ENCODE measurements around the gene SPDEF. TPM values are rescaled to one million over a fixed set of nuclear protein-coding genes. Genes with fewer than 3 reads are reported as not detected.

The SPDEF gene
- polyA plus RNA-seq: 11.6 TPM
- long read RNA-seq, donor 1, partial matches to known transcripts: 0 of 2 reads
- long read RNA-seq, donor 1, other reads (novel, unspliced or antisense): 0 of 2 reads
- long read RNA-seq, donor 2, partial matches to known transcripts: 0 of 3 reads
- long read RNA-seq, donor 2, other reads (novel, unspliced or antisense): 0 of 3 reads
- long read RNA-seq, donor 3, transcript SPDEF-201 (6 exons, 1,895 nt): major isoform, 6 of 6 reads
- long read RNA-seq, donor 3, partial matches to known transcripts: 0 of 6 reads
- long read RNA-seq, donor 3, other reads (novel, unspliced or antisense): 0 of 6 reads
- long read RNA-seq, donor 4, partial matches to known transcripts: 0 of 1 reads
- long read RNA-seq, donor 4, other reads (novel, unspliced or antisense): 0 of 1 reads
- long read RNA-seq, donor 5, transcript SPDEF-201 (6 exons, 1,895 nt): major isoform, 5 of 5 reads
- long read RNA-seq, donor 5, partial matches to known transcripts: 0 of 5 reads
- long read RNA-seq, donor 5, other reads (novel, unspliced or antisense): 0 of 5 reads
- long read RNA-seq, donor 6, partial matches to known transcripts: 0 of 3 reads
- long read RNA-seq, donor 6, other reads (novel, unspliced or antisense): 0 of 3 reads
- long read RNA-seq, donor 7, partial matches to known transcripts: 0 of 3 reads
- long read RNA-seq, donor 7, other reads (novel, unspliced or antisense): 0 of 3 reads
- long read RNA-seq, donor 8, transcript SPDEF-201 (6 exons, 1,895 nt): major isoform, 6 of 13 reads
- long read RNA-seq, donor 8, partial matches to known transcripts: 6 of 13 reads
- long read RNA-seq, donor 8, other reads (novel, unspliced or antisense): 0 of 13 reads
- long read RNA-seq, donor 9, partial matches to known transcripts: 0 of 3 reads
- long read RNA-seq, donor 9, other reads (novel, unspliced or antisense): 0 of 3 reads
- long read RNA-seq, donor 10: 0 reads
- long read RNA-seq, donor 11, partial matches to known transcripts: 0 of 2 reads
- long read RNA-seq, donor 11, other reads (novel, unspliced or antisense): 0 of 2 reads

GRCh38 chr6:34556031-34556471, at the start of gene SPDEF:
SPDEF (minus strand) TSS chr6:34556329; CDS start chr6:34544455, 11,874 bp downstream.
- Histone ChIP-seq H3K27me3 (ENCODE audit: control insufficient read depth, insufficient read depth, low read length) (no peaks in the 10 kb centered on the region), H3K9me3 (ENCODE audit: control insufficient read depth, low read depth, low read length) (no peaks in the 10 kb centered on the region), H3K4me1 (ENCODE audit: control insufficient read depth, insufficient read depth, low read length) (peaks cover 9% of the 10 kb centered on the region), H3K27ac (ENCODE audit: low read length) (no peak within 1 kb of the TSS), H3K36me3 (ENCODE audit: control insufficient read depth, insufficient read depth, low read length) (no peaks in the 10 kb centered on the region), H3K4me3 (ENCODE audit: low read length) (peak within 1 kb of the TSS; percentile 26)
- DNase-seq: no peak
- no CpG with 5 or more reads among the region's 6 CpGs for WGBS (ENCODE audit: insufficient coverage, low lambda C conversion rate)

GRCh38 chr6:34603707-34604106, 47.6 kb upstream of the SPDEF start:
- WGBS (ENCODE audit: insufficient coverage, low lambda C conversion rate): 100% methylated on average over 1 of the region's 4 CpGs
- Histone ChIP-seq H3K4me1 (ENCODE audit: control insufficient read depth, insufficient read depth, low read length) (peaks cover 11% of the 10 kb centered on the region), H3K4me3 (ENCODE audit: low read length) (no peak overlapping the region), H3K9me3 (ENCODE audit: control insufficient read depth, low read depth, low read length) (no peaks in the 10 kb centered on the region), H3K36me3 (ENCODE audit: control insufficient read depth, insufficient read depth, low read length) (peaks cover 24% of the 10 kb centered on the region), H3K27ac (ENCODE audit: low read length) (no peak overlapping the region), H3K27me3 (ENCODE audit: control insufficient read depth, insufficient read depth, low read length) (no peaks in the 10 kb centered on the region)
- no peak for DNase-seq

GRCh38 chr6:34602318-34603111, 46.4 kb upstream of the SPDEF start:
- DNase-seq: peak; percentile 49 to 72
- Histone ChIP-seq H3K4me3 (ENCODE audit: low read length) (no peak overlapping the region), H3K4me1 (ENCODE audit: control insufficient read depth, insufficient read depth, low read length) (peaks cover 11% of the 10 kb centered on the region), H3K27me3 (ENCODE audit: control insufficient read depth, insufficient read depth, low read length) (no peaks in the 10 kb centered on the region), H3K27ac (ENCODE audit: low read length) (peak overlapping the region; percentile 50), H3K9me3 (ENCODE audit: control insufficient read depth, low read depth, low read length) (no peaks in the 10 kb centered on the region), H3K36me3 (ENCODE audit: control insufficient read depth, insufficient read depth, low read length) (peaks cover 20% of the 10 kb centered on the region)
- WGBS (ENCODE audit: insufficient coverage, low lambda C conversion rate): no CpG with 5 or more reads among the region's 10 CpGs

GRCh38 chr6:34601706-34602105, 45.6 kb upstream of the SPDEF start:
- Histone ChIP-seq H3K9me3 (ENCODE audit: control insufficient read depth, low read depth, low read length) (no peaks in the 10 kb centered on the region), H3K4me3 (ENCODE audit: low read length) (no peak overlapping the region), H3K4me1 (ENCODE audit: control insufficient read depth, insufficient read depth, low read length) (peaks cover 11% of the 10 kb centered on the region), H3K27me3 (ENCODE audit: control insufficient read depth, insufficient read depth, low read length) (no peaks in the 10 kb centered on the region), H3K36me3 (ENCODE audit: control insufficient read depth, insufficient read depth, low read length) (peaks cover 20% of the 10 kb centered on the region), H3K27ac (ENCODE audit: low read length) (no peak overlapping the region)
- 70% methylated on average over 2 of the region's 4 CpGs for WGBS (ENCODE audit: insufficient coverage, low lambda C conversion rate)
- no peak for DNase-seq

- WGBS (ENCODE audit: insufficient coverage, low lambda C conversion rate): 100% methylated on average over 1 of the region's 4 CpGs
Observed at GRCh38 chr6:34600796-34601195, 44.7 kb upstream of the SPDEF start.

GRCh38 chr6:34600101-34600500, 44.0 kb upstream of the SPDEF start:
- no peak overlapping the region for H3K27ac ChIP-seq (ENCODE audit: low read length)

More at GRCh38 chr6:34600796-34601195, 44.7 kb upstream of the SPDEF start:
- DNase-seq: no peak
- Histone ChIP-seq H3K4me1 (ENCODE audit: control insufficient read depth, insufficient read depth, low read length) (peaks cover 11% of the 10 kb centered on the region), H3K9me3 (ENCODE audit: control insufficient read depth, low read depth, low read length) (no peaks in the 10 kb centered on the region), H3K27ac (ENCODE audit: low read length) (no peak overlapping the region), H3K4me3 (ENCODE audit: low read length) (no peak overlapping the region), H3K27me3 (ENCODE audit: control insufficient read depth, insufficient read depth, low read length) (no peaks in the 10 kb centered on the region), H3K36me3 (ENCODE audit: control insufficient read depth, insufficient read depth, low read length) (peaks cover 18% of the 10 kb centered on the region)

GRCh38 chr6:34598712-34599111, 42.6 kb upstream of the SPDEF start:
- Histone ChIP-seq H3K27me3 (ENCODE audit: control insufficient read depth, insufficient read depth, low read length) (no peaks in the 10 kb centered on the region), H3K9me3 (ENCODE audit: control insufficient read depth, low read depth, low read length) (no peaks in the 10 kb centered on the region), H3K4me1 (ENCODE audit: control insufficient read depth, insufficient read depth, low read length) (peaks cover 11% of the 10 kb centered on the region), H3K4me3 (ENCODE audit: low read length) (no peak overlapping the region), H3K36me3 (ENCODE audit: control insufficient read depth, insufficient read depth, low read length) (peaks cover 7% of the 10 kb centered on the region), H3K27ac (ENCODE audit: low read length) (no peak overlapping the region)
- 80% methylated on average over 1 of the region's 3 CpGs for WGBS (ENCODE audit: insufficient coverage, low lambda C conversion rate)
- DNase-seq: no peak

More at GRCh38 chr6:34600101-34600500, 44.0 kb upstream of the SPDEF start:
- H3K27me3 ChIP-seq (ENCODE audit: control insufficient read depth, insufficient read depth, low read length): no peaks in the 10 kb centered on the region
- peaks cover 11% of the 10 kb centered on the region for H3K4me1 ChIP-seq (ENCODE audit: control insufficient read depth, insufficient read depth, low read length)
- H3K9me3 ChIP-seq (ENCODE audit: control insufficient read depth, low read depth, low read length): no peaks in the 10 kb centered on the region
- peaks cover 15% of the 10 kb centered on the region for H3K36me3 ChIP-seq (ENCODE audit: control insufficient read depth, insufficient read depth, low read length)
- no peak for DNase-seq
- H3K4me3 ChIP-seq (ENCODE audit: low read length): no peak overlapping the region
- 93% methylated on average over 3 of the region's 5 CpGs for WGBS (ENCODE audit: insufficient coverage, low lambda C conversion rate)

- WGBS (ENCODE audit: insufficient coverage, low lambda C conversion rate): 80% methylated on average over 1 of the region's 3 CpGs
- Histone ChIP-seq H3K27ac (ENCODE audit: low read length) (no peak overlapping the region), H3K27me3 (ENCODE audit: control insufficient read depth, insufficient read depth, low read length) (no peaks in the 10 kb centered on the region), H3K4me1 (ENCODE audit: control insufficient read depth, insufficient read depth, low read length) (peaks cover 5% of the 10 kb centered on the region), H3K36me3 (ENCODE audit: control insufficient read depth, insufficient read depth, low read length) (peaks cover 9% of the 10 kb centered on the region), H3K4me3 (ENCODE audit: low read length) (no peak overlapping the region), H3K9me3 (ENCODE audit: control insufficient read depth, low read depth, low read length) (no peaks in the 10 kb centered on the region)
- no peak for DNase-seq
Observed at GRCh38 chr6:34597605-34598353, 41.6 kb upstream of the SPDEF start.

GRCh38 chr6:34596798-34597197, 40.7 kb upstream of the SPDEF start:
- Histone ChIP-seq H3K27me3 (ENCODE audit: control insufficient read depth, insufficient read depth, low read length) (no peaks in the 10 kb centered on the region), H3K36me3 (ENCODE audit: control insufficient read depth, insufficient read depth, low read length) (peaks cover 12% of the 10 kb centered on the region), H3K27ac (ENCODE audit: low read length) (no peak overlapping the region), H3K9me3 (ENCODE audit: control insufficient read depth, low read depth, low read length) (no peaks in the 10 kb centered on the region), H3K4me3 (ENCODE audit: low read length) (no peak overlapping the region), H3K4me1 (ENCODE audit: control insufficient read depth, insufficient read depth, low read length) (no peaks in the 10 kb centered on the region)
- WGBS (ENCODE audit: insufficient coverage, low lambda C conversion rate): 86% methylated on average over 1 of the region's 1 CpG
- DNase-seq: no peak

Data from large intestine (tissue), 12 donors.